ENCODE results near the gene CACNG3.

DNA sequence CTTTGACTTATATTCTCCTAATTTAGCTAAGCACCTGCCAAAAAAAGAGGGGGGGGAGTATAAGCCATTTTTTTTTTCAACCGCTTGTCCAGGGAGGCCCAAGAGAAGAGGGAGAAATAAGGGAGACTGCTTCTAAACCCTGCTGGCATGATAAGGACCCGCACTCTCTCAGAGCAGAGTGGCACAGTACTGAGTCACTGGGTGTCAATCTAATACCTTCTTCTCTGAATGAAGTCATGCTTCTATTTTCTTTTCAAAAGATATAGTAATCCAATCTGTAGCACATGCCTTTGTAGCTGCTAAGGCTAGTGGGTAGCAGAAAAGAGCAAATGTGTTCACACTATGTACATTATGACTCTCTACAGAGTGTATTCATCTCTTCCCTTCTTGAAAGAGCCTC, 34.9 kb upstream of the CACNG3 start:
- TF ChIP-seq POLR2AphosphoS5 (IDR thresholded peaks at IDR 0.05; ENCODE audit: borderline replicate concordance, low read depth, low read length) (no peak), EZH2 (IDR thresholded peaks at IDR 0.05) (no peak), FOXP2 (optimal IDR thresholded peaks at IDR 0.05; ENCODE audit: control extremely low read depth, extremely low read length, insufficient read depth) (no peak)
